NB4 (cell line): ENCODE measurements around the gene PTPRK.

Experiments
- CTCF ChIP-seq: IDR thresholded peaks from one replicate; pipeline ENCODE4 v1.5.1; 2012; ENCODE audit warnings: low read depth, low read length
- TF ChIP-seq, protein P1 (sequence below): IDR thresholded peaks from 2 replicates; pipeline ENCODE4 v1.6.1; 2011; ENCODE audit warnings: low read depth, low read length

DNA sequence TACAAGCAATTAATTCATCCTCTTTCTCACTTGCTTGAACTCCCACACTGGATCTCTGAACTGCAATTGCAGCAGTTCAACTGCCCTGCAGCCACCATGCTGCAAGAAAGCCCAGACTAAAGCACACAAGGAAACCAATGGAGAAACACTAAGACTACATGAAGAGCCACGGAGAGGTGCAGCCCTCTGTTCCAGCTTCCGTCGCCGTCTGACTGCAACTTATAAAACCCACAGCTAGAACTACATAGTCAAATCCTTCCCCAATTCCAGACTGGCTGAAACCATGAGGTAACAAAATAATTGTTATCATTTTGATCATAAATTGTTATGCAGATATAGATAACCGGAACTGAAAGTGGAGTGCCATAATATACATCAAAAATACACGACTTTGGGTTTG is 598.4 kb downstream of the PTPRK start:
- TF ChIP-seq CTCF = no peak
- TF ChIP-seq, protein P1, sequence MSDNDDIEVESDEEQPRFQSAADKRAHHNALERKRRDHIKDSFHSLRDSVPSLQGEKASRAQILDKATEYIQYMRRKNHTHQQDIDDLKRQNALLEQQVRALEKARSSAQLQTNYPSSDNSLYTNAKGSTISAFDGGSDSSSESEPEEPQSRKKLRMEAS = no peak
